Ecto neural progenitor cell (in vitro differentiated cells): ENCODE results near the gene RYR1.
"Not testable (repeated sequence)": the region's sequence is repeated elsewhere in the genome, so short reads cannot be mapped to it uniquely, and the experiment has no call there.

Experiments
- DNase-seq: peaks from one replicate; pipeline ENCODE4 v3.0.0-alpha.2; 2018; ENCODE audit warnings: low spot score

The RYR1 gene

DNA sequence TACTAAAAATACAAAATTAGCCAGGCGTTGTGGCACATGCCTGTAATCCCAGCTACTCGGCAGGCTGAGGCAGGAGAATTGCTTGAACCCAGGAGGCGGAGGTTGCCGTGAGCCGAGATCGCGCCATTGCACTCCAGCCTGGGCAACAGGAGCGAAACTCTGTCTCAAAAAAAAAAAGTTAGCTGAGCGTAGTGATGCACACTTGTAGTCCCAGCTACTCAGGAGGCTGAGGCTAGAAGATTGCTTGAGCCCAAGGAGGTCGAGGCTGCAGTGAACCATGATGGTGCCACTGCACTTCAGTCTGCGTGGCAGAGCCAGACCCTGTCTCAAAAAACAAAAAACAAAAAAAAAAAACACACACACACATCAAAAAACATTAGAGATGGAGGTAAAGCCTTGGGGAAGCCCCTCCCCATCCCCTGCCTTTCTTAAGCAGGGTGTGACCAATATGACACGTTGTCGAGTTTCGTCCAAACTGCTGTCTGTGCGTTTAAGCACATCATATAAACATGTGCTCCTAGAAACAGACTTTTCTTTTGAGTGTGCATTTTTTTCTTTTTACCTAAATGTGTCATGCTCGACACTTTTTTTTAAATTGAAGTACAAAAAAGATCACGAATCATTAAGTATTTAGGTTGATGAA, 6.3 kb upstream of the RYR1 start:
- DNase-seq = not testable (repeated sequence)

DNA sequence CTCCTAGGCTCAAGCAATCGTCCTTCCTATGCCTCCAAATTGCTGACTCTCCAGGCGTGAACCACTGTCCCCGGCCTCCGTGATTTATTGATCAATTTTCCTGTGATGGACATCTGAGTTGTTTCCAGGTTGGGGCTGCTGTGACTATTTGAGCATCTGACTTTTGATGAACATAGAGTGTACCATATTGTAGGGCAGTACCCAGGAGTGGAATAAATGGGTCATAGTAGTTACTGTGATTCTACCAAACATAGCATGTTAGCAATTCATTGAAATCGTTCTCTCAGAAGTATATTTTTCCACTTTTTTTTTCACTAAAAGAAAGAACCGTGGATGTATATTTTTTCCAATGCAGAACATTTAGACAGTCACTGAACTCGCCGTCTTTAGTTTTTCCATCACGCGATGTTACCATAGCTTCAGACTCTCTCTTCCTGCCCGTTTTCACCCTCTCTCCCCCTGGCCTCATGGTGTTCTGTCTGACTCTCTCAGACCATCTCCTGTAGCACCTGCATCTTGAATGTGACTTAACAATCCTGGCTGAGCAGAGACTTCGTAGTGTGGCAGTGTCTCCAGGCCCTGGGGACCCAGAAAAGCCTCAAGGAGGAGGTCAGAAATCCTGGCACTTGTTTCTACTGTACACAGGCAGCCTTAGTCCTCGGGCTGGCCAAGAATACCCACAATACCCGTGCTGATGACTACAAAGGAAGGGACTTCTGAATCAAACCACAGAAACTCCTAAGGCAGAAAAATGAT, 4.3 kb upstream of the RYR1 start:
- no peak for DNase-seq

DNA sequence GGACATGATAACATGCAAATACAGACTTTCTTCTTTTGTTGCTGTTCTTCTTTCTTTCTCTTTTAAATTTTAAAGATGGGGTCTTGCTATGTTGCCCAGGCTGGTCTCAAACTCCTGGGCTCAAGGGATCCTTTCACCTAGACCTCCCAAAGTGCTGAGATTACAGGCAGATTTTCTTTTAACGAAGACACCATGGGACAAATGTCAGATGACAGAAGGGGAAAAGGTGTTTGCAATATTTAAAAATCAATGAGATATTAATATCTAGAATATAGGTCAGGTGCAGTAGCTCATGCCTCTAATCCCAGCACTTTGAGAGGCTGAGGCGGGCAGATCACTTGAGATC, 3.7 kb upstream of the RYR1 start:
- DNase-seq = no peak

DNA sequence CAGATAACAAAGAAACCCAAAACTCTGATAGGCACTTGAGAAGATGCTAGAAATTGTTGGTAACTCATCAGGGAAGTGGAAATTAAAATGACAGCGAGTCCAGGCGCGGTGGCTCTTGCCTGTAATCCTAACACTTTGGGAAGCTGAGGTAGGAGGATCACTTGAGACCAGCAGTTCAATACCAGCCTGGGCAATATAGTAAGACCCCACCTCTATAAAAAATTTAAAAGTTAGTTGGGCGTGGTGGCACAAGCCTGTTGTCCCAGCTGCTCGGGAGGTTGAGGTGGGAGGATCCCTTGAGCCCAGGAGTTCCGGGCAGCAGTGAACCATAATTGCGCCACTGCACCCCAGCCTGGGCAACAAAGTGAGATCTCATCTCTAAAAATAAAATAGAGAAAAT, 2.6 kb upstream of the RYR1 start:
- DNase-seq = no peak

DNA sequence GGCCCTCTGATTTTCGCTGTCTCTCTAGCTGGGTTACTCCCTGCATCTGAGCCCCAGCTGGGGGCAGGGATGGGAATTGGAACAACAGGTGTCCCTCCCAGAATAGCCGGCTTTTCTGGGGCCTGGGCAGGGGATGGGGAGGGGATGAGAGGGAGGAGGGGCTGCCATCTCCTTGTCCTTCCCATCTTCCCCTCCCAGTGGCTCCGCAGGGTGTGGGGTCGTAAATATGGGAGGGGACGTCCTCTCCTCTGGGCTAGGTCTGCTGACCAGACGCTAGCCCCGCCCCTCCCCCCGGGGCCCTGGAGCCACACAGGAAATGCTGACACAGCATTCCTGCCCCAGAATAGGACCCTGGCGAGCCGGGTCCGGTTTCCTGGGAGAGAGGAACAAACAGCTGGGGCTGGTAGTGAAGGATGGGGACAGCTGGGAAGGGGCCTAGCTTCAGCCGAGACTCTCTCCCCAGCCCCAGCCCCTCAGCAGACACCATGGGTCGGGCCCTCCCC, 1.1 kb downstream of the RYR1 start:
- peak; percentile 86 for DNase-seq

DNA sequence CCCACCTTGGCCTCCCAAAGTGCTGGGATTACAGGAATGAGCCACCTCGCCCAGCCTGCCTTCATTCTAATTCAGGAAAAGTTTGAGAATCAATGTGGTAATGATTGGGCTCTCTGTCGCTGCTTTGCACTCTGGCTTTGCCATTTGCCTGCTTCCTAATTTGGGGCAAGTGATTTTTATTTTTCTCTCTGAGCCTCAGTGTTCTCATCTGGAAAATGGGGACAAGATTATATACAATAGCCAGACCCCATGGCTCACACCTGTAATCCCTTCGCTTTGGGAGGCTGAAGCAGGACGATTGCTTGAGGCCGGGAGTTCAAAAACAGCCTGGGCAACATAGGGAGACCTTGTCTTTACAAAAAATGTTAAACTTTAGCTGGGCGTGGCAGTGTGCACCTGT, 3.8 kb downstream of the RYR1 start:
- no peak for DNase-seq

DNA sequence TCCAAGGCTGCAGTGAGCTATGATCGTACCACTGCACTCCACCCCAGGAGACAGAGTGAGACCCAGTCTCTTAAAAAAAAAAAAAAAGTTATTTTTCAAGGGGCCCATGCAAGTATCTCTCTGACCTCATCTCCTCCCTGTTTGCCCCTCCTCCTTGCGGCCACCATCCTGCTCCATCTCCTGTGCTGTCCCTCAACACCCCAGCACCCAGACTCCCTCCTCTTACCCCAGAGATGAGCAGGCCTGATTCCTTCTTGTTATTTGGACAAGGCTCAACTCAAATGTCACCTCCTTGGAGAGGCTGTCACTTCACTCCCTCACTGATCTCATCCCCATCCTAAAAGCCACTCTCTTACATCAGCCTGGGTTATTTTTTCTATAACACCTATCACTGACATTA, 4.4 kb downstream of the RYR1 start:
- DNase-seq = no peak

DNA sequence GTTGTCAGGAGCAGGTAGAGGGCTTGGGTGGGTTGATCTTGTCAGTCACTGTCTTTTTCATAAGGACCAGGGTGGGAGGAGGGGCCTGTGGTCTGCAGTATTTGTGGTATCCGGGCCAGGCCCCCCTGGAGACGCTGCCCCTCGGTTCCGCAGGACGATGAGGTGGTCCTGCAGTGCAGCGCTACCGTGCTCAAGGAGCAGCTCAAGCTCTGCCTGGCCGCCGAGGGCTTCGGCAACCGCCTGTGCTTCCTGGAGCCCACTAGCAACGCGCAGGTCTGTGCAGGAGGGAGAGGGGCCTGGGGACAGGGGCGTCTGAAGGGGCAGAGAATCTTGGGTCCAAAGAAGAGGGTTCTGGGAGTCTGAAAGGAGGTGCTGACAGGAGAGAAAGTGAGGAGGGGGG, 7.1 kb downstream of the RYR1 start:
- DNase-seq = no peak

DNA sequence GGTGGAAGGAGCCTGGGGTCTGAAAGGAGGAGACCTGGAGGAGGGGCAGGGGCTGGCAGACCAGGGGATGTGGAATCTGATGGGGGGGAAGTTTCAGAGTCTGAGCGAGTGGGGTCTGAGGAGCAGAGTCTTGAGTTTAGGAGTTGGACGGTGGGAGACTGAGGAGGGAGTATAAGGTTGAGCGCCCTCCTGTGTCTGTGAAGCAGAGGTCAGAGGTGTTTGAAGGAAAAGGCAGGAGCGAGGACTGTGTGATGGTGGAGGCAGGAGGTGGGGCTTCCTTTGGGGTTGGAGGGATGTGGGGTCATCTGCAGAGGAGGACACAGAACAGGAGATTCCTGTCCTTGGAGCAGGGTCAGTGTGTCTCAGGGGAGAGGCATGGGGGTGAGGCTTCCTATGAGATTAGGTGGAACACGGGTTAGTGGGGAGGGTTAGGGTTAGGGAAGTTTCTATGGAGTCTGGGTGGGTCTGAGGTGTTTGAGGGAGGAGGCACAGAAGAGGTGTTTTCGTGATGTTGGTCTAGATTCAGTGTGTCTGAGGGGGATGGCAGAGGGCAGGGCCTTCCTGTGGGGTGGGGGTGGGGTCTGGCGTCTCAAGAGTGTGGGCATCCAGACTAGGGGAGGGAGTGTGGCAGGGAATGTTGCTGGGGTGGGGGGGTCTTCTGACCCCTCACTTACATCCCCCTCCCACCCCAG, 8.3 kb downstream of the RYR1 start:
- no peak for DNase-seq

DNA sequence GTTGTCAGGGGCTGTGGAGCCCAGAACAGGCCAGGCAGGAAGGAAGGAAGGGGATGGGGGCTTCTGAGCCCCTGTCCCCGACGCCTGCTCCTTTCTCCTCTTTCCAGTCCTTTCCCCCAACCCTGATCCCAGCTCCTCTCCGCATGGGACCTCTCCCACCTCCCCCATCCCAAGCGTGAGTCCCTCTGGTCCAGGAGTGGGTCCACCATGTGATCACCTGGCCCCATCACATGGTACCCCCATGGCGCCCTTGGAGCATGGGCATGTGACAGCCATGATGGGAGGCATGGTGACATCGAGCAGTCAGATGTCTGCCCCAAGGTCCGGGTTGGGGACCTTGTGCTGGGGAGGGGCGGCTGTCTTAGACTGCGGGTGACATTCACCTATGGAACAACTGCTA, 9.2 kb downstream of the RYR1 start:
- no peak for DNase-seq

DNA sequence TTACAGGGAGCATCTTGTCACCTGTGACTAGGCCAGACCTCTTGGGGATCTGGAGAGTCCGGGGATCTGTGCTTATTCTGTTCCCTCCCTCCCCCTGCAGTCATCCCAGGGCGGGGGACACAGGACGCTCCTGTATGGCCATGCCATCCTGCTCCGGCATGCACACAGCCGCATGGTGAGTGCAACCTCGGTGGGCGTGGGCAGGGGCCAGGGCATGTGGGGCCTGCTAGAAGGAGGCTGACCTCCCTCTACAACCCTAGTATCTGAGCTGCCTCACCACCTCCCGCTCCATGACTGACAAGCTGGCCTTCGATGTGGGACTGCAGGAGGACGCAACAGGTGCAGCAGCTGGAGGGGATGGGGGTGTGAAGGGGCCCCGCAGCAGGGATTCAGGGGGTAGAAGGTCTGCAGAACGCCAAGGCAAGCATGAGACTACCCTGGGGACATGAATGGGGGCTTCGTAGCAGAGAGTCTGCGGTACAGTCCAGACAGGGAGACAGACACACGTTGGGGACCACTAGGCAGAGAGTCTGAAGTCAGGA, 10.0 kb downstream of the RYR1 start:
- DNase-seq = no peak

DNA sequence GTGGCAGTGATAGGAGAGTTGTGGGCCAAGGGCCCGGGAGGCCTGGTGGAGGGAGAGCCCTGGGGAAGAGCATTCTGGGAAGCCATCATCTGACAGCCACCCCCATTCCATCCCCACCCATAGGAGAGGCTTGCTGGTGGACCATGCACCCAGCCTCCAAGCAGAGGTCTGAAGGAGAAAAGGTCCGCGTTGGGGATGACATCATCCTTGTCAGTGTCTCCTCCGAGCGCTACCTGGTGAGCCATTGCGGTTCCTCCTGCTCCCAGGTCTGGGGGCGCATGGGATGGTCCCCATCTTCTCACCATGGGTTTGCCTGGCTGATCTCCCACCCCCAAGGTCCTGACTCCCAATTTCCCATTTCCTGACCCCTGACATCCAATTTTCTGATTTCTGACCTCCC, 10.5 kb downstream of the RYR1 start:
- DNase-seq = no peak

DNA sequence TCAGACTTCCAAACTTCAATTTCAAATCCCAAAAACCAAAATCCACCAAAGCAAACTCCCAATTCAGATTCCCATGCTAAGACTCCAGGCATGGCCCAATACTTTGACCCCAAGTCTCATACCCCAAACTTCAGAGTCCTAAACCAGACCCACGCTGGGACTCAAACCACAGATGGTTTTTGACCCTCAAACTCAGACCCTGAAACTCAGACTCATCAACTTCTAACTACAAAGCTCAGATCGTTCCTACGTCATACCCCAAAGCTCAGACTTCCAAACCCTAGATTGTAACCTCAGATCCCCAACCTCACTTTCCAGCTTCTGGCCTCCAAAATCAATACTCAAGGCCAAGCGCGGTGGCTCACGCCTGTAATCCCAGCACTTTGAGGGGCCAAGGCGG, 11.9 kb downstream of the RYR1 start:
- DNase-seq = no peak

DNA sequence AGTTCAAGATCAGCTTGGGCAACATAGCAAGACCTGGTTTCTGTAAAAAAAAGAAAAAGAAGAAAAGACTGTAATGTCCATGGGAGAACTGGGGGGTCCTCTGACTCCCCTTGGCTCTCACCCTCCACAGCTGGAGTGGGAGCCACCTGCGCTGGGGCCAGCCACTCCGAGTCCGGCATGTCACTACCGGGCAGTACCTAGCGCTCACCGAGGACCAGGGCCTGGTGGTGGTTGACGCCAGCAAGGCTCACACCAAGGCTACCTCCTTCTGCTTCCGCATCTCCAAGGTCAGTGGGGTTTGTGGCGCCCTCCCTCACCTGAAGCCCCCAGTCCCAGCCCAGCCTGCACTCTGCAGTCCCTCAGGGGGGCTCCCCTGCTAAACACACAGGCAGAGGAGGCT, 14.7 kb downstream of the RYR1 start:
- DNase-seq = no peak

DNA sequence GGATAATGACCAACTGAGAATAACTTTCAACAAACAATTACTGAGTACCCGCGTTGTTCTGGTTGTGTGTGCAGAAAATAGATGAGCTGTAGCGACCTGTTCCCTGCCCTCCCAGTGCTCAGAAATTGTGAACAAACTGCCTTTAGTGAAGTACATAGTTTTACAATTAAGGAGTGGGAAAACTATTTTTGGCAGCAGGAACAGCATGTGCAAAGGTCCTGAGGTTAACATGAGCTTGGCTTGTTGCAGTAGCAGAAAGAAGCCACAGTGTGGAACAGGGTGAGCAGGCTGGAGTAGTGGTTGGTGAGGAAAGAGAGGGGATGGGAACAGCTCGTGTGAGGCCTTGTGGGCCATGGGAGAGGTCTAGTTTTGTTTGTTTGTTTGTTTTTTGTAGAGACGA, 16.0 kb downstream of the RYR1 start:
- DNase-seq = no peak

DNA sequence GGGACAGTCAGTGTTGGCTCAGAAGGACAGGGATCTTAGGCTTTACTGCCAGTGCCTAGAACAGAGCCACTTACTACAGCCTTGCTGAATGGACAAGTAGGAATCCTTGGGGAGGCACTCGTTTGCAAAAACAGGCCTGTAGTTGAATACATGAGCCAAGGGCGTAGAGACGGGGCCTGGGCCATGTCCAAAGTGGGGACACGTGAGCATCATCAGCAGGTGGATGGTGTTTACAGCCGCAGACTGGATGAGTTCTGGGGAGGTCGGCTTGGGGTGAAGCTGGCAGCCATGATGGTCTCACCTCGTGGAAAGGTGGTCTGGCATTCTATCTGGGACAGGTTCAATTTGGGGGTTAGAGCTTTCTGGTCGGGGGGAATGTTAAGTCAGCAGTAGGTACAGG, 17.5 kb downstream of the RYR1 start:
- no peak for DNase-seq

DNA sequence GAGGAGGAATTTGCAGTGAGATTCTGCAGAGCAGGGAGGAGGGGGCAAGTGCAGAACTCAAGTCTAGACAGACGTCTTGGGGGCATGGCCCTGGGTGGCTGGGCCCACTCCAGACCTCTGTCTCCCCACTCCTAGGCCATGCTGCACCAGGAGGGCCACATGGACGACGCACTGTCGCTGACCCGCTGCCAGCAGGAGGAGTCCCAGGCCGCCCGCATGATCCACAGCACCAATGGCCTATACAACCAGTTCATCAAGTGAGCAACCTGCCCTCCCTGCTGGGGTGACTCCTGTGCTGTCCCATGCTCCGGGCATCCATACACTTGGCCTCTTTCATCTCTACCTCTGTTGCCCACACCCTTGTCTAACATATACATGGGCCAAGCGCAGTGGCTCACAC, 18.1 kb downstream of the RYR1 start:
- DNase-seq = no peak

DNA sequence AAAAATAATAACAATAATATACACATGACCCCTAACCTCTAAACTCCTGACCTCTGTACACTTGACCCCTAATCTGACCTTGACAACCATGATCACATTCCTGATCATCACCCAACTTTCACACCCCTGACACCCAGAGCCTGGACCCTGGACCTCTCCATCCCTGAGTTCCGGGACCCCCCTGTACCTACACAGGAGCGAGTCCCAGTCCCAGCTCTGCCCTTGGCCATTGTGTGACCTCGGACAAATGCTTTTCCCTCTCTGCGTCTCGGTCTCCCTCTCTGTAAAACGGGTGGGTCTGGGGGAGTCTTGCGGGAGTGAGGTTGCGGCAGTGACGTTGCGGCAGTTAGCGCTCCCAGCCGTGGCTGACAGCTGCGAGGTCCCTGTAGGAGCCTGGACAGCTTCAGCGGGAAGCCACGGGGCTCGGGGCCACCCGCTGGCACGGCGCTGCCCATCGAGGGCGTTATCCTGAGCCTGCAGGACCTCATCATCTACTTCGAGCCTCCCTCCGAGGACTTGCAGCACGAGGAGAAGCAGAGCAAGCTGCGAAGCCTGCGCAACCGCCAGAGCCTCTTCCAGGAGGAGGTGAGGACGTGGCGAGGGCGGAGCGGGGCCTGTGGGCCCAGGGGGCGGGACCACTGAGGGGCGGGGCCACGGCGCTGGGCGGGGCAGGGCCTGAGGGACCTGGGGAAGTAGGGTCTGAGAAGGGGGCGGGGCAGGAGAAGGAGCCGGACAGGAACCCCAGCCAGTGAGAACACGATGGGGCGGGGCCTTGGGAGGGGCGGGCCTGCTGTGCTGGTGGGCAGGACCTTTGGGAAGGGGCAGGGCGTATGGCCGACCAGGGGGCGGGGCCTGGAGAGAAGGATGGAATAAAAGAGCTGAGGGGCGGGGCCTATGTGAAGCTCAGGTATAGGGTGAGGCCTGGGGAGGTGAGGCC, 19.2 kb downstream of the RYR1 start:
- DNase-seq = peak; percentile 79

DNA sequence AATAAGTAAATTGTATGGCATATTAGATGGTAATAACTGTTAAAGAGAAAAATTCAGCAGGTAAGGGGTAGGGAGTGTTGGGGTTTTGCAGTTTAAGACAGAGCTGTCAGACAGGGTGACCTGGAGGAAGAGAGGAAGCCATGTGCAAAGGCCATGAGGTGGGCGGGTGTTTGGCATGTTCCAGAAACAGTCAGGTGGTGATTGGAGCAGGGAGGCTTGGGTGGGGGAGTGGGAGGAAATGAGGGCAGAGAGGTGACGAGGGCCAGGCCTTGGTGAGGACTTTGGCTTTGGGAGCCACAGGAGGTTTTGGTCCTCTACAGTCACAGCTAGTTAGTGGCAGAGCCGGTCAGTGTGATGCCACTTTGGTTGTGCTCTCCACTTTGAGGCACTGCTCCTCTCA, 20.1 kb downstream of the RYR1 start:
- DNase-seq = no peak

DNA sequence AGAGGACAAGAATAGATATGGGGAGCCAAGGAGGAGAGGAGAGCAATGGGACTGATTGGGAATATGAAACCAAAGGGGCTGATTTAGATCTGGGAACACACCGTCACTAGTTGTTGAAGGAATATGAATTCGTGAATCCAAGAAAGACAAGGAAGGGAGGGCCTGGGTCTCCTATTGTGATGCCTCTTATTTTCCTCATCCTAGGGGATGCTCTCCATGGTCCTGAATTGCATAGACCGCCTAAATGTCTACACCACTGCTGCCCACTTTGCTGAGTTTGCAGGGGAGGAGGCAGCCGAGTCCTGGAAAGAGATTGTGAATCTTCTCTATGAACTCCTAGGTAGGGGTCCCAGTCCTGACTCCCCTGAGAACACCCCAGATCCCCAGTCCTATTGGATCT, 21.5 kb downstream of the RYR1 start:
- DNase-seq = no peak

DNA sequence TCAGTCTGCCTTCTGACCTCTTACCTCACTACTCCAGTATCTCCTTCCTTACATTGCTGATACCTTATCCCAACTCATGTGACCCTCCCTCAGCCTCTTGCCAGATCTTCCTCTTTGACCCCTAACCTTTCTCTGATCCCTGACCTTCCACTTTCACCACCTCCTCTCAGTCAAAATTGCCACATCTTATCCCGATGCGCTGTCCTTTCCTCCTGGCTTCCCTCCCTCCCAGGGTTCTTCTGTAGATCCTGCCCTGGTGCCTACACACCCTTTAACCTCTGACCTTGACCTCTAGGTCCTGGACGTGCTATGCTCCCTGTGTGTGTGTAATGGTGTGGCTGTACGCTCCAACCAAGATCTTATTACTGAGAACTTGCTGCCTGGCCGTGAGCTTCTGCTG, 23.7 kb downstream of the RYR1 start:
- DNase-seq = no peak
